PFSK-1 (cell line): Measurements from ENCODE around the gene FABP3.

Source experiments
- FOXP2 ChIP-seq: optimal IDR thresholded peaks from 2 replicates; pipeline ENCODE3; 2011; ENCODE audit warnings: borderline replicate concordance, control low read depth, inconsistent platforms; ENCODE audit not compliant: insufficient read depth; ENCODE audit errors: extremely low read length, extremely low read depth
- POLR2AphosphoS5 ChIP-seq: IDR thresholded peaks from 2 replicates; pipeline ENCODE4 v1.6.1; 2012; ENCODE audit warnings: low read depth, mild to moderate bottlenecking, control low read depth, low read length, moderate library complexity
- REST ChIP-seq, 2 experiments: IDR thresholded peaks; 2 replicates each; pipeline versions ENCODE4 v1.6.1 to v1.8.0; 2011 to 2012; ENCODE audit warnings: low read depth in 2 of 2, low read length in 2 of 2, control low read depth in 1 of 2, inconsistent platforms in 1 of 2, mild to moderate bottlenecking in 1 of 2, moderate library complexity in 1 of 2; ENCODE audit not compliant: insufficient read depth in 1 of 2
- SIN3A ChIP-seq: IDR thresholded peaks from 2 replicates; pipeline ENCODE4 v1.6.1; 2012; ENCODE audit warnings: mild to moderate bottlenecking, low read length, moderate library complexity, borderline replicate concordance; ENCODE audit not compliant: insufficient read depth
- TAF1 ChIP-seq: IDR thresholded peaks from 2 replicates; pipeline ENCODE4 v1.6.1; 2012; ENCODE audit warnings: low read length, control low read depth, borderline replicate concordance; ENCODE audit not compliant: insufficient read depth

Gene FABP3

GRCh38 chr1:31416101-31416736, 43.3 kb upstream of the FABP3 start:
- TF ChIP-seq REST (IDR thresholded peaks at IDR 0.05; ENCODE audit: insufficient read depth in 1 of 2, low read depth in 2 of 2, low read length in 2 of 2): no peak
- no peak for TF ChIP-seq POLR2AphosphoS5
- no peak for TF ChIP-seq SIN3A
- no peak for TF ChIP-seq FOXP2
- TF ChIP-seq TAF1: no peak

GRCh38 chr1:31415658-31416057, 42.8 kb upstream of the FABP3 start:
- TF ChIP-seq POLR2AphosphoS5: no peak
- TF ChIP-seq TAF1: no peak
- TF ChIP-seq REST (IDR thresholded peaks at IDR 0.05; ENCODE audit: insufficient read depth in 1 of 2, low read depth in 2 of 2, low read length in 2 of 2): no peak
- TF ChIP-seq SIN3A: no peak
- TF ChIP-seq FOXP2: no peak

- TF ChIP-seq REST (IDR thresholded peaks at IDR 0.05; ENCODE audit: insufficient read depth in 1 of 2, low read depth in 2 of 2, low read length in 2 of 2) (no peak), TAF1 (no peak), SIN3A (no peak), POLR2AphosphoS5 (no peak), FOXP2 (no peak)
Observed at GRCh38 chr1:31414980-31415370, 42.1 kb upstream of the FABP3 start.

DNA sequence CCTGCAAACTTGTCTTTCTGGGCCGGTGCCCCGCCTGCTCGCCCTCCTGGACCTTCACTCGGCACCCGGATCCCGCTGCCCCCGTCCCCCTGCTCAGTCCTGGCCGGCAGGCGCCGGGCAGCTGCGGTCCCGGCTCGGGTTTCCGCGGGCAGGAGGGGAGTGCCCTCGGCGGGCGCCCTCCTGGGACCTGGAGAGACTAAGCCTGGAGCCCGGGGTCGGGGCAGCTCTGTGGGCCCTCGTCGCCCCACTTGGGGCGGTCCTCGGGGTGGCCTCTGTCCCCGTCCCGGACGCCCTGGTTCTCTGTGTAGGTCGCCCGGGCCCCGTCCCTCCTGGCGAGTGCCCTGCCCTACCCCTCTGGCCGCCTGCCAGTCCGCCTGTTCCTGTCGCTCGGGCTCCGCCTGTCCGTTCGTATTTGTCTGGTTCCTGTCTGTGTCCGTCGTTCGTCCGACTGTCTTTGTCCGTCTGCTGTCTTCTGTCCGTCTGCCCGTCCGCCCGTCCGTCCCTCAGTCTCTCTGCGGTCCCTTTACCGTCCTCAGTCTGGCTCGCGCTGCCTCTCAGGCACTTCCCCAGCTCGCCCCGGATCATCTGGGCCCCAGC, 40.6 kb upstream of the FABP3 start:
- TF ChIP-seq FOXP2 (no peak), SIN3A (no peak), REST (IDR thresholded peaks at IDR 0.05; ENCODE audit: insufficient read depth in 1 of 2, low read depth in 2 of 2, low read length in 2 of 2) (0 out of 4 replicates have a peak, but pooled peaks of 1 of the 2 experiments have one; percentile 23), POLR2AphosphoS5 (peak; percentile 43; the same call in 1 of the 2 replicates), TAF1 (peak; percentile 62; the same call in 1 of the 2 replicates)
